Lung (tissue), 12 donors: Measurements from ENCODE around the gene HS3ST1. TPM values are rescaled to one million over a fixed set of nuclear protein-coding genes. Genes with fewer than 3 reads are reported as not detected.

Experiments
- ATAC-seq: fragments of 200-7000 bp; cut with Tn5 transposase; one replicate; pipeline ENCODE4 v1.9.1; 2020; ENCODE audit warnings: moderate number of reproducible peaks; ENCODE audit not compliant: insufficient read depth, low FRiP score
- DNase-seq, 3 donors: peaks; one replicate each; pipeline ENCODE4 v3.0.0-alpha.2; 2013 to 2017
- H3K27ac ChIP-seq, 2 donors: one replicate each; pipeline ENCODE4 v1.5.1; 2013; ENCODE audit warnings: mild to moderate bottlenecking in 2 of 2, moderate library complexity in 2 of 2, control low read depth in 1 of 2, inconsistent platforms in 1 of 2, low read depth in 1 of 2, low read length in 1 of 2
- H3K27me3 ChIP-seq, 3 donors: one replicate each; pipeline ENCODE4 v1.5.1; 2013; ENCODE audit warnings: low read length in 2 of 3; ENCODE audit not compliant: control insufficient read depth in 3 of 3, insufficient read depth in 3 of 3
- H3K36me3 ChIP-seq, 4 donors: one replicate each; pipeline ENCODE4 v1.5.1; 2013; ENCODE audit warnings: low read length in 4 of 4, mild to moderate bottlenecking in 1 of 4, moderate library complexity in 1 of 4; ENCODE audit not compliant: control insufficient read depth in 4 of 4, insufficient read depth in 4 of 4
- H3K4me1 ChIP-seq, 5 donors: one replicate each; pipeline ENCODE4 v1.5.1; 2013; ENCODE audit warnings: low read length in 5 of 5, mild to moderate bottlenecking in 2 of 5, moderate library complexity in 1 of 5; ENCODE audit not compliant: control insufficient read depth in 5 of 5, insufficient read depth in 5 of 5
- H3K4me3 ChIP-seq: one replicate; pipeline ENCODE4 v1.5.1; 2013; ENCODE audit warnings: mild to moderate bottlenecking, control low read depth, moderate library complexity
- H3K9ac ChIP-seq, 2 donors: one replicate each; pipeline ENCODE4 v1.5.1; 2013; ENCODE audit warnings: low read length in 2 of 2, control low read depth in 1 of 2; ENCODE audit not compliant: insufficient read depth in 1 of 2
- H3K9me3 ChIP-seq, 4 donors: one replicate each; pipeline ENCODE4 v1.5.1; 2013; ENCODE audit warnings: low read length in 3 of 4, mild to moderate bottlenecking in 1 of 4, moderate library complexity in 1 of 4; ENCODE audit not compliant: control insufficient read depth in 4 of 4, insufficient read depth in 3 of 4
- CTCF ChIP-seq: IDR thresholded peaks from 2 replicates; pipeline ENCODE4 v1.5.1; 2012; ENCODE audit warnings: mild to moderate bottlenecking; ENCODE audit errors: control extremely low read depth, extremely low read depth
- WGBS, 2 donors: extraction: QIAGEN DNeasy Blood & Tissue Kit; methylation state at CpG; one replicate each; pipeline ENCODE4 v1.1.7; 2013; 5-methylcytosine and 5-hydroxymethylcytosine counted together
- polyA plus RNA-seq, 2 donors: library from polyadenylated mRNA; stranded (reverse); fragments of 200-250 nt; gene quantifications; one replicate each; pipeline ENCODE4 v1.2.1, GENCODE V29; 2013
- total RNA-seq, 2 donors: library from RNA; depleted of rRNA in 1 of 2; stranded (reverse); fragments of >200 nt in 1 of 2; gene quantifications; one replicate each; pipeline ENCODE4 v1.2.1, GENCODE V29; 2014 to 2021
- donor health status: control.
- donor health status: control.
- donor health status: Bipolar disorder and iron deficiency.
- donor health status: healthy.
- donor health status: DM: yes; HTN: yes; CAD: no.

The HS3ST1 gene
- total and polyA plus RNA-seq, 4 donors, result 1.7 to 15.4 (median 11.0) TPM

DNA sequence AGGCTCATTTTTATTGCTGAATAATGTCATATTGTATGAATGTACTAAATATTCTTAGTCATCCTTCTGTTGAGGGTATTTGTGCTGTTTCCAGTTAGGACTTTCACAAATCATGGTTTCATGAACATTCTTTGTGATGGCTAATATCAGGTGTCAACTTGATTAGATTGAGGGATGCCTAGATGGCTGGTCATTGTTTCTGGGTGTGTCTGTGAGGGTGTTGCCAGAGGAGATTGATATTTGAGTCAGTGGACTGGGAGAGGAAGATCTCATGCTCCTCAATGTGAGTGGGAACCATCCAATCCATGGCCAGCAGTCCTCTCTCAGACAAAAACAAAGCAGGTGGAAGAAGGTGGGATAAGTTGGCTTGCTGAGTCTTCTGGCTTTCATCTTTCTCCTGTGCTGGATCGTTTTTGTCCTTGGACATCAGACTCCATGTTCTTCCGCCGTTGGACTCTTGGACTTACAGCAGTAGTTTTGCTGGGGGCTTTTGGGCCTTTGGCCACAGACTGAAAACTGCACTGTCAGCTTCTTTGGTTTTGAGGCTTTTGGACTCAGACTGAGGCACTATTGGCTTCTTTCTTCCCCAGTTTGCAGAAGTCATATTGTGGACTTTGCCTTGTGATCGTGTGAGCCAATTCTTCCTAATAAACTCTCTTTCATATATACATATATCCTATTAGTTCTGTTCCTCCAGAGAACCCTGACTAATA is 11.9 kb upstream of the HS3ST1 start:
- no peaks in the 10 kb centered on the region for H3K27me3 ChIP-seq
- DNase-seq (no peak), ATAC-seq (no peak)
- TF ChIP-seq CTCF, result no peak
- H3K4me3 ChIP-seq, result no peak overlapping the region
- peaks cover 0 to 4% (median 0%) of the 10 kb centered on the region in 5 donors for H3K4me1 ChIP-seq
- no peaks in the 10 kb centered on the region for H3K9me3 ChIP-seq
- no peak overlapping the region for H3K27ac ChIP-seq
- H3K9ac ChIP-seq, result no peak overlapping the region
- WGBS, 2 donors, result 80 to 92% methylated on average over 4 of the region's 4 CpGs
- H3K36me3 ChIP-seq, result no peaks in the 10 kb centered on the region

DNA sequence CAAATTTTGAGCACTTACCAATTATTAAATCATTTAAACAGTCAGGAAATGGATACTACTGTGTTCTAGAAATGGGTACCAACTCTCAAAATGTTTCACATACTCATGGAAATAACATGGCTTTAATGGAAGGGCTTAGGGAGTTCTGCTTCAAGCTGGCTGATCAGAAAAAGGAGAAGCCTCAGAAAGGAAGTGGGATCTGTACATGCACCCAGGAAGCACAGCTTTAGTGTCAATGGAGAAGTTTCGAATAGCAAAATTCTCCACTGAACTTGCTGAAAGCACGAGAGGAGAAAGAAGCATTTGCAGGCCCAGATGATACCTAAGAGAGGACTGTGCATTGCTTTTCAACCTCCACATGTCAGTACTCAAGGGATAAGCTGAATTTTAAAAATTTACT is 11.1 kb upstream of the HS3ST1 start:
- WGBS, 2 donors, result 31 to 62% methylated on average over 2 of the region's 2 CpGs
- Histone ChIP-seq H3K27ac (no peak overlapping the region), H3K4me1 (peaks cover 0 to 4% (median 0%) of the 10 kb centered on the region in 5 donors), H3K27me3 (no peaks in the 10 kb centered on the region), H3K4me3 (no peak overlapping the region), H3K36me3 (no peaks in the 10 kb centered on the region), H3K9me3 (no peaks in the 10 kb centered on the region), H3K9ac (no peak overlapping the region)
- no peak for TF ChIP-seq CTCF
- DNase-seq (no peak), ATAC-seq (no peak)

GRCh38 chr4:11438647-11439046 is 10.0 kb upstream of the HS3ST1 start:
- Histone ChIP-seq H3K9ac (no peak overlapping the region), H3K36me3 (no peaks in the 10 kb centered on the region), H3K4me3 (no peak overlapping the region), H3K27me3 (no peaks in the 10 kb centered on the region), H3K9me3 (no peaks in the 10 kb centered on the region), H3K4me1 (peaks cover 0 to 4% (median 0%) of the 10 kb centered on the region in 5 donors), H3K27ac (no peak overlapping the region)
- DNase-seq, result no peak
- ATAC-seq, result no peak
- WGBS, 2 donors, result 95 to 96% methylated on average over 3 of the region's 3 CpGs
- TF ChIP-seq CTCF, result no peak

DNA sequence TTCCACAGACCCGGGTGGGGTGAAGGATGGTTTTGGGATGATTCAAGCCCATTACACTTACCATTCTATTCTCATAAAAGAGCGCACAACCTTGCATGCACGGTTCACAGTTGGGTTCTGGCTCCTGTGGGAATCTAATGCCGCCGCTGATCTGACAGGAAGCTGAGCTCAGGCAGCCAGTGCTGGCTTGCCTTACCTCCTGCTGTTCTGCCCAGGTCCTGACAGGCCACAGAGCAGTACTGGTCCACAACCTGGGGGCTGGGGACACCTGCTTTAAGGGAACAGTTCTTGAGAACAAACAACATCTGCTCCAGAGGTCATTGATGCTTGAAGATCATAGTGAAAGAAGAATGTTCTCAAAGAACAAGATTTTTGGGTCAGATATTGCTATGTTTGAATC is 8.0 kb upstream of the HS3ST1 start:
- no peaks in the 10 kb centered on the region for H3K9me3 ChIP-seq
- H3K4me1 ChIP-seq, result no peaks in the 10 kb centered on the region
- 87 to 89% methylated on average over 5 of the region's 5 CpGs for WGBS, 2 donors
- no peaks in the 10 kb centered on the region for H3K36me3 ChIP-seq
- H3K27ac ChIP-seq, result no peak overlapping the region
- H3K4me3 ChIP-seq, result no peak overlapping the region
- no peak overlapping the region for H3K9ac ChIP-seq
- no peak for TF ChIP-seq CTCF
- no peaks in the 10 kb centered on the region for H3K27me3 ChIP-seq
- ATAC-seq (no peak), DNase-seq (no peak)
